ENCODE measurements around the gene FBLN5.

DNA sequence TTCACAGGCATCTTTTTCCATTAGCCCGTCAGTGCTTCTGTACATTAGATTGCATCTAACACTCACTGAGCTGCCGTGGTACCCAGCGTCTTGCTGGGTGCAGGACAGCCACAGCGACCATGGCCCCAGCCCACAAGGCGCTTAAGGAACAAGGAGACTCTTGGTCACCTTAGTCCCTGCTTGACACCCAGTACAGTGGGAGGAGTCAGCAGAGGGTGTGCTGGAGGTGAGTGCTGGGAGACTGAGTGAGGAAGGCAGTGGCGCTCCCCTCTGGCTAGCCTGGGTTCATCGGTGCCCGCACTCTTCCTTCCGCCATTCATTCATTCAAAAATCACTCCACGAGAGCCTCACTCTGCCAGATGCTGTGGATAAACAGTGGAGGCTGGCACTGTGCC is 21.8 kb downstream of the FBLN5 start:
- TF ChIP-seq, protein P1, sequence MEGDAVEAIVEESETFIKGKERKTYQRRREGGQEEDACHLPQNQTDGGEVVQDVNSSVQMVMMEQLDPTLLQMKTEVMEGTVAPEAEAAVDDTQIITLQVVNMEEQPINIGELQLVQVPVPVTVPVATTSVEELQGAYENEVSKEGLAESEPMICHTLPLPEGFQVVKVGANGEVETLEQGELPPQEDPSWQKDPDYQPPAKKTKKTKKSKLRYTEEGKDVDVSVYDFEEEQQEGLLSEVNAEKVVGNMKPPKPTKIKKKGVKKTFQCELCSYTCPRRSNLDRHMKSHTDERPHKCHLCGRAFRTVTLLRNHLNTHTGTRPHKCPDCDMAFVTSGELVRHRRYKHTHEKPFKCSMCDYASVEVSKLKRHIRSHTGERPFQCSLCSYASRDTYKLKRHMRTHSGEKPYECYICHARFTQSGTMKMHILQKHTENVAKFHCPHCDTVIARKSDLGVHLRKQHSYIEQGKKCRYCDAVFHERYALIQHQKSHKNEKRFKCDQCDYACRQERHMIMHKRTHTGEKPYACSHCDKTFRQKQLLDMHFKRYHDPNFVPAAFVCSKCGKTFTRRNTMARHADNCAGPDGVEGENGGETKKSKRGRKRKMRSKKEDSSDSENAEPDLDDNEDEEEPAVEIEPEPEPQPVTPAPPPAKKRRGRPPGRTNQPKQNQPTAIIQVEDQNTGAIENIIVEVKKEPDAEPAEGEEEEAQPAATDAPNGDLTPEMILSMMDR (IDR thresholded peaks at IDR 0.05; ENCODE audit: low read length), result no peak
- no peak for TF ChIP-seq EZH2 (optimal IDR thresholded peaks at IDR 0.05; ENCODE audit: low read depth, low read length)

All from MM.1S (cell line).